IPS-20b (cell line): ENCODE data around the gene NANS.
"Not testable (repeated sequence)": the region's sequence is repeated elsewhere in the genome, so short reads cannot be mapped to it uniquely, and the experiment has no call there.

Source experiments
- H3K27ac ChIP-seq: one replicate; pipeline ENCODE4 v1.5.1; 2013; ENCODE audit warnings: low read length
- H3K27me3 ChIP-seq: 2 replicates; pipeline ENCODE4 v1.6.1; 2013; ENCODE audit warnings: mild to moderate bottlenecking, low read length, inconsistent platforms; ENCODE audit not compliant: insufficient read depth
- H3K36me3 ChIP-seq: 2 replicates; pipeline ENCODE4 v1.6.1; 2013; ENCODE audit warnings: low read depth, mild to moderate bottlenecking, inconsistent platforms, low read length, moderate library complexity; ENCODE audit not compliant: insufficient read depth
- H3K4me1 ChIP-seq: 2 replicates; pipeline ENCODE4 v1.6.1; 2013; ENCODE audit warnings: mild to moderate bottlenecking, control low read depth, inconsistent platforms, low read length, moderate library complexity; ENCODE audit not compliant: insufficient read depth
- H3K4me3 ChIP-seq: 2 replicates; pipeline ENCODE4 v1.5.1; 2013; ENCODE audit warnings: mild to moderate bottlenecking, low read length, inconsistent platforms
- H3K9ac ChIP-seq: 2 replicates; pipeline ENCODE4 v1.6.1; 2013; ENCODE audit warnings: low read depth, mild to moderate bottlenecking, inconsistent platforms, low read length, moderate library complexity
- H3K9me3 ChIP-seq: 2 replicates; pipeline ENCODE4 v1.6.1; 2013; ENCODE audit warnings: mild to moderate bottlenecking, low read depth, low read length, inconsistent platforms; ENCODE audit not compliant: insufficient read depth

NANS gene

DNA sequence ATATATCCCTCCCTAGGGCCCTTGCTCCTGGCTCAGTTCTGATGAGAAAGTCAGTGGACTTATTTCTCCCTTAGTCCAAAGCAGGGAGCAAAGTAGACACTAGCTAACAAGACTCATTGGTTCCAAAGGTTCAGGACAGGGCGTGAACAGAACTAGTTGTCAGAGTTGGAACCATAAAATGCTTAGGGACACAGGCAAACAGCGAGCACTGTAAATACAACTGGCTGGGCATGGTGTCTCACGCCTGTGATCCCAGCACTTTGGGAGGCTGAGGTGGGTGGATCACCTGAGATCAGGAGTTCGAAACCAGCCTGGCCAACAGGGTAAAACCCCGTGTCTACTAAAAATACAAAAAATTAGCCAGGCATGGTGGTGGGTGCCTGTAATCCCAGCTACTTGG is 36.7 kb upstream of the NANS start:
- not testable (repeated sequence) for H3K27me3 ChIP-seq, H3K4me3 ChIP-seq, H3K27ac ChIP-seq, H3K4me1 ChIP-seq, H3K9me3 ChIP-seq, H3K9ac ChIP-seq
- H3K36me3 ChIP-seq: peaks cover 31% of the 10 kb centered on the region

GRCh38 chr9:98020476-98021145 is 35.9 kb upstream of the NANS start:
- Histone ChIP-seq H3K27ac (no peak overlapping the region), H3K9ac (no peak overlapping the region), H3K36me3 (peaks cover 24% of the 10 kb centered on the region), H3K9me3 (no peaks in the 10 kb centered on the region), H3K4me3 (no peak overlapping the region), H3K4me1 (no peaks in the 10 kb centered on the region), H3K27me3 (no peaks in the 10 kb centered on the region)

DNA sequence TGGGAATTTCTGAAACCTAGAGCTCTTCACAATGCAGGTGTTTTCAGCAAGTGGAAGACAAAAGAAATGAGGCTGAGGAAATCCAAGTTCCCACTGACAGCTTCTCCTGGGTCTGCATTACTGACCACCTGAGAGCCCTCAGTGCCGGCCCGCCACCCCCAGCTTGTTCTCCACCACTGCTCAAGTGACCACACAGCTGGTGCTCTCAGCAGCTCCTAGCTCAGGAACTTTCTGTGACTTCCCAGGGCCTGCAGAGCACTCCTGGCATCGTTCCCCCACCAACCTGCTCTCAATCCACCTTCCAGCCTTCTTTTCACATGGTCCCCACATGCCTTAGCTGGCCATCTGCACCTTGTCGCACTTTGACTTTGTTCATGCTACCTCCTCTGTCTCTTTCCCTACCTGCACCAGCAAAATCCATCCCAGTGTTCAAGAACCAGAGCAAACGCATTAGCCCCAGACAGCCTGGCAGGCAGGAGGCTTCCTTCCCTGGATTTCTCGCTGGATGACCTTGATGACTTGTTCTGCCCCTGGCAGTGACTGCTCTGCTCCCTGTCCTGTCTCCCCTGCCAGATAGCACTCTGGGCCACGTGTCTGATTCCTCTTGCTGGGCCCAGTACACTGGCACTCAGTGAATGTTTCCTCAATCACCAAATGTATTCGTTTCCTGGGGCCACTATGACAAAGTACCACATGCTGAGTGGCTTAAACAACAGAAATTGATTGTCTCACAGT is 35.1 kb upstream of the NANS start:
- H3K27ac ChIP-seq: no peak overlapping the region
- no peaks in the 10 kb centered on the region for H3K9me3 ChIP-seq
- H3K9ac ChIP-seq: no peak overlapping the region
- peaks cover 15% of the 10 kb centered on the region for H3K36me3 ChIP-seq
- no peaks in the 10 kb centered on the region for H3K27me3 ChIP-seq
- no peak overlapping the region for H3K4me3 ChIP-seq
- H3K4me1 ChIP-seq: no peaks in the 10 kb centered on the region

DNA sequence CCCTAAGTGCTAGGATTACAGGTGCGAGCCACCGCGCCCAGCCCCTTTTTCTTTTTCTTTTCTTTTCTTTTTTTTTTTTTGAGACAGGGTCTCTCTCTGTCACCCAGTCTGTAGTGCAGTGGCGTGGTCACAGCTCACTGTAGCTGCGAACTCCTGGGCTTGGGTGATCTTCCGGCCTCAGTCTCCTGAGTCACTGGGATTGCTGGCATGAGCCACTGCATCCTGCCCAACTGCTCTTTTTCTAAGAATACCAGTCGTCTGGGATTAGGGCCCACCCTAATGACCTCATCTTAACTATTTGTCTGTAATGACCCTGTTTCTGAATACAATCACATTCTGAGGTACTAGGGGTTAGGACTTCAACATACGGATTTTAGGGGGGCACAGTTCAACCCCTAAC is 34.1 kb upstream of the NANS start:
- peaks cover 8% of the 10 kb centered on the region for H3K36me3 ChIP-seq
- no peaks in the 10 kb centered on the region for H3K27me3 ChIP-seq
- no peaks in the 10 kb centered on the region for H3K4me1 ChIP-seq
- no peaks in the 10 kb centered on the region for H3K9me3 ChIP-seq
- no peak overlapping the region for H3K4me3 ChIP-seq
- no peak overlapping the region for H3K27ac ChIP-seq
- no peak overlapping the region for H3K9ac ChIP-seq

GRCh38 chr9:98024702-98025101 is 31.8 kb upstream of the NANS start:
- Histone ChIP-seq H3K9ac (no peak overlapping the region; the same call in 1 of the 2 replicates), H3K9me3 (no peaks in the 10 kb centered on the region), H3K27me3 (no peaks in the 10 kb centered on the region), H3K27ac (no peak overlapping the region), H3K4me1 (no peaks in the 10 kb centered on the region), H3K36me3 (no peaks in the 10 kb centered on the region), H3K4me3 (no peak overlapping the region)

GRCh38 chr9:98031169-98031568 is 25.4 kb upstream of the NANS start:
- no peaks in the 10 kb centered on the region for H3K9me3 ChIP-seq
- no peaks in the 10 kb centered on the region for H3K4me1 ChIP-seq
- H3K4me3 ChIP-seq: no peak overlapping the region
- no peak overlapping the region for H3K27ac ChIP-seq
- H3K9ac ChIP-seq: no peak overlapping the region
- no peaks in the 10 kb centered on the region for H3K36me3 ChIP-seq
- H3K27me3 ChIP-seq: peaks cover 13% of the 10 kb centered on the region; the same call in 1 of the 2 replicates

- Histone ChIP-seq H3K27ac (no peak overlapping the region), H3K4me1 (no peaks in the 10 kb centered on the region), H3K27me3 (peaks cover 13% of the 10 kb centered on the region; the same call in 1 of the 2 replicates), H3K9ac (no peak overlapping the region), H3K36me3 (no peaks in the 10 kb centered on the region), H3K4me3 (no peak overlapping the region), H3K9me3 (no peaks in the 10 kb centered on the region)
These were observed 24.6 kb upstream of the NANS start for GRCh38 chr9:98031935-98032334.

DNA sequence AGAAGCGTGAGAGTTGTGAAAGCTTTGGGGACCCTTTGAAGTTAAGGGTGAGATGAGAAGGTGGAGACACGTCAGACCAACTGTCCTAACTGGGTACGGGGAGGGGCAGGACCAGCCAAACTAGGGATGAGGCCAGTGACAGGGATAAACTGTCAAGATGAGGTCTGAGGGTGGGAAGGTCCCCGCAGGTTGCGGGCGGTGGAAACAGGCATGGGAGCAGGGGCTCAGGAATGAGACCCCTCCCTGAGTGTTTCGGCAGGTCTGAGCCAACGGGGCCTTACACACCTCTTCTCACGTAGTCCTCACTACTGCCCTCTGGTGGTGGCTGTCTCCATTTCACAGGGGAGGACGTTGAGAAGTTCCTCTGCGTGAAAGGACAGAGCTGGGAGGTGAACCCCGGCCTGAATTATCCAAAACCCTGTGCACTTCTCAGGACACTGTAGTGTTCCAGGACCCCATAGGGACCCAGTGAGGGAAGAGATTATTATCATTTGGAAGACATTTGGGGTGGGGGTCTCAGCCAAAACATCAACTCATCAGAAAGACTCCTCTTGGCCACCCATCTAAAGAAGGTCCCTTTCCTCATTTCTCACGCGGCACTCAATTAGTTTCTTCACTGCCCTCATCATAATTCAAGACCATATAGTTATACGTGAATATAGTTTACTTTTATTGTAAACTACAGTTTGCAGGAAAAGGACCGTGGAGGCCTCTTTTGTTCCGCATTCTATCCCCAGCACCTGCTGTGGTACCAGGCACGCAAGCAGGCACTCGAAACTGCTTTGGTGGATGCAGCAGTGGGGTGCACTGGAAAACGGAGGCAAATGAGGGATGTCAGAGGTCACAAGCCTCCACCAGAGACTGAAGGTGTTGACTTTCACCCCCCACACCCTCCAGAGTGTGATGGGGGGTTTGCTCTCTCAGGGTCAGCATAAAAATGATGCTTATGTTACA is 21.7 kb upstream of the NANS start:
- H3K9ac ChIP-seq: no peak overlapping the region
- H3K27ac ChIP-seq: no peak overlapping the region
- peaks cover 16% of the 10 kb centered on the region; the same call in 1 of the 2 replicates for H3K27me3 ChIP-seq
- no peaks in the 10 kb centered on the region for H3K4me1 ChIP-seq
- no peaks in the 10 kb centered on the region for H3K36me3 ChIP-seq
- H3K9me3 ChIP-seq: no peaks in the 10 kb centered on the region
- H3K4me3 ChIP-seq: no peak overlapping the region

- Histone ChIP-seq H3K27ac (no peak overlapping the region), H3K36me3 (no peaks in the 10 kb centered on the region), H3K4me1 (no peaks in the 10 kb centered on the region), H3K9me3 (no peaks in the 10 kb centered on the region), H3K4me3 (no peak overlapping the region), H3K9ac (no peak overlapping the region), H3K27me3 (peaks cover 20% of the 10 kb centered on the region; the same call in 1 of the 2 replicates)
These were observed 19.2 kb upstream of the NANS start for GRCh38 chr9:98037357-98037756.

DNA sequence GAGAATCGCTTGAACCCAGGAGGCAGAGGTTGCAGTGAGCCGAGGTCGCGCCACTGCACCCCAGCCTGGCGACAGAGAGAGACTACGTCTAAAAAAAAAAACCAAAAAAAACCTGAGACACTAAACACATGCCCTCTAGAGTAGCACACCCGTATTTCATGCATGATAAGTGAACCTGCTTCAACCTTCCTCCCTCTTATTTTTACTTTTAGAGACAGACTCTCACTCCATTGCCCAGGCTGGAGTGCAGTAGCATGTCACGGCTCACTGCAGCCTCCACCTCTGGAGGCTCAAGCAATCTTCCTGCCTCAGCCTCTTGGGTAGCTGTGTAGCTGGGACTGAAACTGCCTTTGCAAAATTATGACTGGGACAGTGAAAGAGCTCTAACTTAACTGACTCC is 17.6 kb upstream of the NANS start:
- no peaks in the 10 kb centered on the region for H3K9me3 ChIP-seq
- H3K9ac ChIP-seq: no peak overlapping the region
- H3K4me3 ChIP-seq: no peak overlapping the region
- no peaks in the 10 kb centered on the region for H3K36me3 ChIP-seq
- H3K27me3 ChIP-seq: peaks cover 20% of the 10 kb centered on the region; the same call in 1 of the 2 replicates
- no peaks in the 10 kb centered on the region for H3K4me1 ChIP-seq
- H3K27ac ChIP-seq: no peak overlapping the region

- H3K9me3 ChIP-seq: no peaks in the 10 kb centered on the region
- H3K36me3 ChIP-seq: no peaks in the 10 kb centered on the region
- H3K4me3 ChIP-seq: no peak overlapping the region
- no peaks in the 10 kb centered on the region for H3K4me1 ChIP-seq
- H3K27ac ChIP-seq: no peak overlapping the region
- H3K9ac ChIP-seq: no peak overlapping the region
- peaks cover 16% of the 10 kb centered on the region; the same call in 1 of the 2 replicates for H3K27me3 ChIP-seq
These were observed 16.9 kb upstream of the NANS start for GRCh38 chr9:98039607-98040017.
